ENCODE data around the gene SOST. TPM values are rescaled to one million over a fixed set of nuclear protein-coding genes. Genes with fewer than 3 reads are reported as not detected.
"Not testable (repeated sequence)": the region's sequence is repeated elsewhere in the genome, so short reads cannot be mapped to it uniquely, and the experiment has no call there.

The SOST gene
- polyA plus RNA-seq (2012; ENCODE audit: low read depth, missing spikeins) = not detected

DNA sequence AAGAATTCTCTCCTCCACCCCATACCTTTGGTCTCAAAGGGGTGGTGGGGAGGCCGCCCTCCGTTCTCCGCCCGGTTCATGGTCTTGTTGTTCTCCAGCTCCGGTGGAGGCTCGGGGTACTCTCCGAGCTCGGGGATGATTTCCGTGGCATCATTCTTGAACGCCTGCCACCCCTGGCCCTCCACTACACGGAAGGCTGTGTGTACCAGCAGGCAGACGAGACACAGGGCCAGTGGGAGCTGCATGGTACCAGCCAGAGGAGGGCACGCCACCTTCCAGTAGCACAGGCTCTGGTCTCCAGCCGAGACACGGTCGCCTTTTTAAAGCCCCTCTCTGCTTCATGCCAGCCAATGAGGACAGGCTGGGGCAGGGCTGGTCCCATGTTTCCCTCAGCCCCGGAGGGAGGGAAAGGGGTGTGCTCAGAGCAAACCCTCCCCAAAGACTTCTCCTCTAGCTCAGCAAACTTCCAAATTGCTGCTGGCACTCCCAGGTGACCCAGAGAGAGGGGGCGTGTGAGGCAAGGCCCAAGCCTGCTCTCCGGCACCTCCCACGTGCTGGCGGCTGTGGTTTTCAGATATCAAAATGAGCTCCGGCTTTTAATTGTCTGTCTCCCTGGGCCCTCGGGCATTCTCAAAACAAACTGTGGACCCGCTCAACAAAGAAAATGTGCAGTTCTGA, at the start of gene SOST:
Gene SOST (minus strand): TSS at position 295 of the 678 bp plus-strand sequence. CDS start 50 bp downstream, at position 245.
- TF ChIP-seq PAX5 (IDR thresholded peaks at IDR 0.05; ENCODE audit: insufficient read depth, low read length, severe bottlenecking) (no peak), POU2F2 (IDR thresholded peaks at IDR 0.05; ENCODE audit: low read depth, low read length) (no peak)
- FAIRE-seq (no peak), DNase-seq (ENCODE audit: insufficient read length, low spot score) (no peak)

DNA sequence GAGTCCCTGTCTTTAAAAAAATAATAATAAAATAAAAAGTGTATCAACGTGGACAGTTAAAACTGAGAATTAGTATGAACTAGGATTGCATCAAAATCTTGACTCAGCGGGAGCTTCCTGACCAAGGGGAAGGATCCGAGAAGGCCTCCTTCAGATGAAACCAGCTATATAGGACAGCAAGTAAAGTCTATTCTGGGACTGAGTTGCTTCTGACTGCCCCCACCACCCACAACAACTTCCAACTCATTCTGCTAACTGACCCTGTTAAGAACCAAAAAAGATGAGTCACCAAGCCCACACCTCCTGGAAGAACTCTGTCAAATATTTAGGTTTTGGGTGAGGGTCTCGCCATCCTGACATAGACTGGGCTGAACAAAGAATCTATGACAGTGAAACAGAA, 49.5 kb upstream of the SOST start:
- DNase-seq (ENCODE audit: insufficient read length, low spot score) (no peak), FAIRE-seq (no peak)
- TF ChIP-seq POU2F2 (IDR thresholded peaks at IDR 0.05; ENCODE audit: low read depth, low read length) (no peak), TAF1 (IDR thresholded peaks at IDR 0.05; ENCODE audit: low read depth, low read length) (no peak)

DNA sequence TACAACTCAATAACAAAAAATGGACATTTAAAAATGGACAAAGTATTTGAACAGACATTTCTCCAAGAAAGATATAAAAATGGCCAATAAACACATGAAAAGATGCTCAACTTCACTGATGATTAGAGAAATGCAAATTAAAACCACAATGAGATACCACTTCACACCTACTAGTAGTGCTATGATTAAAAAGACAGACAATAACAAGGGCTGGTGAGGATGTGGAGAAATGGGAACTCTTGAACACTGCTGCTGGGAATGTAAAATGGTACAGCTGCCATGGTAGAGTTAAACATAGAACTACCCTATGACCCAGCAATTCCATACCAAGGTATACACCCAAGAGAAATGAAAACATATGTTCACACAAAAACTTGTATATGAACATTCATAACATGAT, 46.5 kb upstream of the SOST start:
- DNase-seq (ENCODE audit: insufficient read length, low spot score) (no peak), FAIRE-seq (no peak)
- TF ChIP-seq TAF1 (IDR thresholded peaks at IDR 0.05; ENCODE audit: low read depth, low read length) (no peak), POU2F2 (IDR thresholded peaks at IDR 0.05; ENCODE audit: low read depth, low read length) (no peak)

DNA sequence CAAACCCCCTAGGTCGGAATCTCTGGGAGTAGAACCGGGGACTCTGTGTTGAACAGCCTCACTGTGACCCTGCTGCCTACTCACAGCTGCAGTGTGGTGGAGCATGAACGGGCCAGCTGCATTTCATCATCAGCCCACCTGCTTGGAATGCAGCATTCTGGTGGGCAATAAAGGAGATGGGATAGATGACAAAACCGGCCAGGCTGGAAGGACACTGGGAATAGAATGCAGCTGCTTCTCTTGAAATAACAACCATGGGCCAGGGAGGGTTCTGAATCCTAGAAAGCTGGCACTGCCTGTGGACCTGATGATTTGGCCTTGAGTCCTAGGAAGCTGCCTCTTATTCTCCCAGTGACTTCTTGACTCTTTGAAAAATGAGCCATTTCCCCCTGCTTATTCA, 45.2 kb upstream of the SOST start:
- no peak for FAIRE-seq
- no peak for TF ChIP-seq TAF1 (IDR thresholded peaks at IDR 0.05; ENCODE audit: low read depth, low read length)
- no peak for TF ChIP-seq SPI1 (IDR thresholded peaks at IDR 0.05; ENCODE audit: low read depth, low read length)
- no peak for TF ChIP-seq POLR2AphosphoS5 (IDR thresholded peaks at IDR 0.05; ENCODE audit: low read depth, low read length)
- TF ChIP-seq POU2F2 (IDR thresholded peaks at IDR 0.05; ENCODE audit: low read depth, low read length) = no peak
- TF ChIP-seq POLR2A (IDR thresholded peaks at IDR 0.05; ENCODE audit: low read depth, low read length) = no peak
- TF ChIP-seq PAX5 (IDR thresholded peaks at IDR 0.05; ENCODE audit: insufficient read depth, low read length, severe bottlenecking) = no peak
- no peak for DNase-seq (ENCODE audit: insufficient read length, low spot score)

DNA sequence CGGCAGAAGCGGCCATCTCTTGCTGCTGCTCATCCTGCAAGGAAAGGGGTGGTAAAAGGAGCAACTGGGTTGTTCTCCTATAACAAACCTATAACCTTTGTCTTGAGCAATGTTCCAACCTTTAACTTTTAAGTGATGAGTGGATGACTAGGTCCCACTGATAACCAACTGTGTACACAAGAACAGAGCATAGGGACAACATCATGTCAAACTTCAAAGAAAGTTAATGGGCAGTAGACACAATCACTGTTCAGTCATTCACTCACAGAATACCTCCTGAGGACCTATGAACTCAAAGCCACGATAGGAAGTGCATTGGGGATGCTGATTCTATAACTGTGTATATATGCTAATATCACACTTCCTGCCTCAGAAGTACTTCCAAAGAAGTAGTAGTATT, 43.3 kb upstream of the SOST start:
- DNase-seq (ENCODE audit: insufficient read length, low spot score) = no peak
- no peak for FAIRE-seq
- no peak for TF ChIP-seq SPI1 (IDR thresholded peaks at IDR 0.05; ENCODE audit: low read depth, low read length)
- TF ChIP-seq POLR2AphosphoS5 (IDR thresholded peaks at IDR 0.05; ENCODE audit: low read depth, low read length) = no peak
- TF ChIP-seq TAF1 (IDR thresholded peaks at IDR 0.05; ENCODE audit: low read depth, low read length) = no peak
- no peak for TF ChIP-seq POU2F2 (IDR thresholded peaks at IDR 0.05; ENCODE audit: low read depth, low read length)
- TF ChIP-seq PAX5 (IDR thresholded peaks at IDR 0.05; ENCODE audit: insufficient read depth, low read length, severe bottlenecking) = no peak
- no peak for TF ChIP-seq POLR2A (IDR thresholded peaks at IDR 0.05; ENCODE audit: low read depth, low read length)

DNA sequence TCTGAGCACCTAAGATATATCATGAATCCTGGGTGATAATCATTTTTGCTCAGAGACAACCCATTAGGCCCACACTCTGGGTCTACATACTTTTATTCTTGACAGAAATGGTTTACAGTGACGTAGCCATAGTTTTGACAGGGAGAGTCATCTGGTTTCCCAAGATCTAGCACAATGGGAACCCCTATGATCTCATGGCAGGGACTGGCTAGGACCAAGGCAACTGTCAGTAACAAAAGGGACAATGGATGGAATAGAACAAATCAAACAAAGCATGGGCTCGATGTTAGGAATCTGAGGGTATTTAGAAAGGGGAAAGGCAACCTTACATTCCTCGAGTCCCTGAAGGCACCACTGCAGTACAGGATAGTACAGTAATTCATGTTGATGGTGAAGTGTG, 42.1 kb upstream of the SOST start:
- TF ChIP-seq PAX5 (IDR thresholded peaks at IDR 0.05; ENCODE audit: insufficient read depth, low read length, severe bottlenecking) (no peak), SPI1 (IDR thresholded peaks at IDR 0.05; ENCODE audit: low read depth, low read length) (no peak), POLR2A (IDR thresholded peaks at IDR 0.05; ENCODE audit: low read depth, low read length) (no peak), POLR2AphosphoS5 (IDR thresholded peaks at IDR 0.05; ENCODE audit: low read depth, low read length) (no peak), TAF1 (IDR thresholded peaks at IDR 0.05; ENCODE audit: low read depth, low read length) (no peak), POU2F2 (IDR thresholded peaks at IDR 0.05; ENCODE audit: low read depth, low read length) (no peak)
- FAIRE-seq = no peak
- no peak for DNase-seq (ENCODE audit: insufficient read length, low spot score)

DNA sequence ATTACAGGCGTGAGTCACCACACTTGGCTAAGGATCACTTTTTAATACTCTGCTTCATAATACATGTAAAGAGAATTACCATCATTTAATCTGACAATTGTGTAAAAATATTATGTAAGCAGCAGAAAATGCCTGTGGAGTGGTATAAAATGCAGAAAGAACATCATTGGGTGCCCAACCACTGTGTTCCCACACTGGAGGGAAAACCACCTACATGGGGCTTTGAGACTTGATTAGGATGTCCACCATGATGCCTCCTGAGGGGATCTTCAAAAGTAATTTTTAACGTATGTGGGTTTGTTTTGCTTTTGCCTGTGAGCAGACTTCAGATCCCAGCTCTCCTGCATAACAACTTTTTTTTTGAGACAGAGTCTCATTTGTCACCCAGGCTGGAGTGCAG, 40.5 kb upstream of the SOST start:
- no peak for DNase-seq (ENCODE audit: insufficient read length, low spot score)
- TF ChIP-seq POLR2AphosphoS5 (IDR thresholded peaks at IDR 0.05; ENCODE audit: low read depth, low read length) (no peak), POU2F2 (IDR thresholded peaks at IDR 0.05; ENCODE audit: low read depth, low read length) (no peak), SPI1 (IDR thresholded peaks at IDR 0.05; ENCODE audit: low read depth, low read length) (no peak), POLR2A (IDR thresholded peaks at IDR 0.05; ENCODE audit: low read depth, low read length) (no peak), PAX5 (IDR thresholded peaks at IDR 0.05; ENCODE audit: insufficient read depth, low read length, severe bottlenecking) (no peak), TAF1 (IDR thresholded peaks at IDR 0.05; ENCODE audit: low read depth, low read length) (no peak)
- no peak for FAIRE-seq

DNA sequence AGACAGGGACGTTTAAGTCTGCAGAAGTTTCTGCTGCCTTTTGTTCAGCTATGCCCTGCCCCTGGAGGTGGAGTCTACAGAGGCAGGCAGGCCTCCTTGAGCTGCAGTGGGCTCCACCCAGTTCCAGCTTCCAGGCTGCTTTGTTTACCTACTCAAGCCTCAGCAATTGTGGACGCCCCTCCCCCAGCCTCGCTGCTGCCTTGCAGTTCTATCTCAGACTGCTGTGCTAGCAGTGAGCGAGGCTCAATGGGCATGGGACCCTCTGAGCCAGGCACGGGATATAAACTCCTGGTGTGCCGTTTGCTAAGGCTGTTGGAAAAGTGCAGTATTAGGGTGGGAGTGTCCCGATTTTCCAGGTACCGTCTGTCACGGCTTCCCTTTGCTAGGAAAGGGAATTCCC, 39.4 kb upstream of the SOST start:
- not testable (repeated sequence) for DNase-seq (ENCODE audit: insufficient read length, low spot score); FAIRE-seq

DNA sequence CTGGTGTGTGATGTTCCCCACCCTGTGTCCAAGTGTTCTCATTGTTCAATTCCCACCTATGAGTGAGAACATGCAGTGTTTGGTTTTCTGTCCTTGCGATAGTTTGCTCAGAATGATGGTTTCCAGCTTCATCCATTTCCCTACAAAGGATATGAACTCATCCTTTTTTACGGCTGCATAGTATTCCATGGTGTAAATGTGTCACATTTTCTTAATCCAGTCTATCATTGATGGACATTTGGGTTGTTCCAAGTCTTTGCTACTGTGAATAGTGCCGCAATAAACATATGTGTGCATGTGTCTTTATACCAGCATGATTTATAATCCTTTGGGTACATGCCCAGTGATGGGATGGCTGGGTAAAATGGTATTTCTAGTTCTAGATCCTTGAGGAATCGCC, 34.1 kb upstream of the SOST start:
- not testable (repeated sequence) for DNase-seq (ENCODE audit: insufficient read length, low spot score); FAIRE-seq

DNA sequence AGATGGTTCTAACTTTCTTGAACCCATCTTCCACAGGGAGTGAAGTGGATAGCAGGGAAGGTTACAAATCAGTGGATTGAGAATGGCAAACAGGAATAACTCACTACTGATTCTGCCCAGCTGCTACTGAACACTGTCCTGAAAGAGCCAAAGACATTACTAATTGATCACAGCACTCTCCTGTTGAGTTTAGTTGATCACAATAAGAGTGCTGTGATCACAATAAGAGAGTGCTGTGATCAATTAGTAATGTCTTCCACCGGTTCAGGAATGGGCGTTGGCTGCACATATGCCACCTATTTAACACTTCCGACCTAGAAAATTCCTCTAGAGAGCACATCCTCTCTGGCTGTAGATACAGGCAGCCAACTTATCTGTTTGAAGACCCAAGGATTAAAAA, 33.0 kb upstream of the SOST start:
- no peak for FAIRE-seq
- TF ChIP-seq SPI1 (IDR thresholded peaks at IDR 0.05; ENCODE audit: low read depth, low read length) (no peak), POU2F2 (IDR thresholded peaks at IDR 0.05; ENCODE audit: low read depth, low read length) (no peak), POLR2A (IDR thresholded peaks at IDR 0.05; ENCODE audit: low read depth, low read length) (no peak), POLR2AphosphoS5 (IDR thresholded peaks at IDR 0.05; ENCODE audit: low read depth, low read length) (no peak), PAX5 (IDR thresholded peaks at IDR 0.05; ENCODE audit: insufficient read depth, low read length, severe bottlenecking) (no peak), TAF1 (IDR thresholded peaks at IDR 0.05; ENCODE audit: low read depth, low read length) (no peak)
- DNase-seq (ENCODE audit: insufficient read length, low spot score) = no peak

DNA sequence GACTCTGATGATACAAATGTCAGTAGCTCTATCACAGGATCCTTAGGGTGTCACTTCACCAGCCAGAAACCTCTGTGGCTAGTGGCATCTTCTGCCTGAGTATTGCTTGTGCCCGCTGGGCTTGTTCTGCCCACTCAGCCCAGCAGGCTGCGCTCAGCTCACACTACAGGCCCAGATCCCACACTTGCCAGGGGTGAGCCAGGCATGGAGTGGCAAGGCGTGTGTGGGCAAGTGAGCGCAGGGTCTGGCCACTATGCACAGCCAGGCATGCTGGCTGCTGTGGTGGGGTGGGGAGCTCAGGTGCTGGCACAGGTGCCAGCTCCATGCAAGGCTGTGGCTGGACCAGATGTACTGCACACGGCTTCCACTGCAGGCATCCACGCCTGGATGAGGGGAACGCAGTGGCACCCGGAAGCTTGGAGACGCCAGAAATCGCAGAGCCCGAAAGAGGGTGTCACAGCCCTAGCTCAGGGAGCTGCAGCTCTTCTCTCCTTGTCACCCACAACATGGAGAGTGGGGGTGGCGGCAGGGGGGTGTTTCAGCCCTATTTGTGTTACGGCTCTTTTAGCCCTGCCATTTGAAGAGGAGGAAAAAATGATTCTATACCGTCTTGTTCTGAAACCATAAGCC, 31.8 kb upstream of the SOST start:
- DNase-seq (ENCODE audit: insufficient read length, low spot score) = no peak
- FAIRE-seq = no peak
- no peak for TF ChIP-seq POU2F2 (IDR thresholded peaks at IDR 0.05; ENCODE audit: low read depth, low read length)
- TF ChIP-seq POLR2AphosphoS5 (IDR thresholded peaks at IDR 0.05; ENCODE audit: low read depth, low read length) = no peak
- no peak for TF ChIP-seq PAX5 (IDR thresholded peaks at IDR 0.05; ENCODE audit: insufficient read depth, low read length, severe bottlenecking)
- TF ChIP-seq SPI1 (IDR thresholded peaks at IDR 0.05; ENCODE audit: low read depth, low read length) = no peak
- no peak for TF ChIP-seq POLR2A (IDR thresholded peaks at IDR 0.05; ENCODE audit: low read depth, low read length)
- TF ChIP-seq TAF1 (IDR thresholded peaks at IDR 0.05; ENCODE audit: low read depth, low read length) = no peak

Measured in GM12891 (cell line).